NCI-H128 (cell line): ENCODE results near the gene MAML3.

Experiments
- DNase-seq: peaks from one replicate; lab custom pipeline; 2025; ENCODE audit not compliant: unreplicated experiment; lab: John Stamatoyannopoulos, UW

The MAML3 gene

GRCh38 chr4:139845453-139846093, 308.4 kb downstream of the MAML3 start:
- DNase-seq, result no peak

- no peak for DNase-seq
These were observed 309.4 kb downstream of the MAML3 start for GRCh38 chr4:139844459-139845036.

GRCh38 chr4:139844057-139844456, 309.9 kb downstream of the MAML3 start:
- no peak for DNase-seq

GRCh38 chr4:139843641-139844040, 310.3 kb downstream of the MAML3 start:
- DNase-seq, result no peak

GRCh38 chr4:139841464-139842195, 312.4 kb downstream of the MAML3 start:
- peak; percentile 15 for DNase-seq

GRCh38 chr4:139840773-139841172, 313.2 kb downstream of the MAML3 start:
- no peak for DNase-seq

GRCh38 chr4:139839403-139840031, 314.5 kb downstream of the MAML3 start:
- no peak for DNase-seq

- no peak for DNase-seq
These were observed 315.2 kb downstream of the MAML3 start for GRCh38 chr4:139838811-139839210.

GRCh38 chr4:139834981-139835391, 319.0 kb downstream of the MAML3 start:
- no peak for DNase-seq

- no peak for DNase-seq
These were observed 319.7 kb downstream of the MAML3 start for GRCh38 chr4:139834226-139834662.

GRCh38 chr4:139833151-139833910, 320.7 kb downstream of the MAML3 start:
- DNase-seq, result no peak

- DNase-seq, result no peak
These were observed 324.9 kb downstream of the MAML3 start for GRCh38 chr4:139828966-139829664.

- no peak for DNase-seq
These were observed 327.6 kb downstream of the MAML3 start for GRCh38 chr4:139826426-139826825.

- DNase-seq, result peak; percentile 12
These were observed 328.4 kb downstream of the MAML3 start for GRCh38 chr4:139825523-139826014.

- no peak for DNase-seq
These were observed 329.0 kb downstream of the MAML3 start for GRCh38 chr4:139824882-139825522.

GRCh38 chr4:139823746-139824145, 330.2 kb downstream of the MAML3 start:
- no peak for DNase-seq

GRCh38 chr4:139823345-139823744, 330.6 kb downstream of the MAML3 start:
- DNase-seq, result no peak

- no peak for DNase-seq
These were observed 331.6 kb downstream of the MAML3 start for GRCh38 chr4:139822391-139822790.

GRCh38 chr4:139819082-139819481, 334.9 kb downstream of the MAML3 start:
- peak; percentile 13 for DNase-seq
